Mucosa of rectum (tissue), 2 donors: ENCODE measurements around the gene DNM3.

Experiments used
- H3K27ac ChIP-seq, 2 donors: one replicate each; pipeline ENCODE4 v1.7.0; 2013; ENCODE audit warnings: inconsistent platforms in 2 of 2, low read depth in 2 of 2, low read length in 2 of 2
- H3K27me3 ChIP-seq, 2 donors: one replicate each; pipeline ENCODE4 v1.7.0; 2013; ENCODE audit warnings: low read length in 2 of 2; ENCODE audit not compliant: control insufficient read depth in 2 of 2, insufficient read depth in 2 of 2
- H3K36me3 ChIP-seq, 2 donors: one replicate each; pipeline ENCODE4 v1.7.0; 2013; ENCODE audit warnings: low read length in 2 of 2; ENCODE audit not compliant: control insufficient read depth in 2 of 2, insufficient read depth in 2 of 2
- H3K4me1 ChIP-seq, 2 donors: one replicate each; pipeline ENCODE4 v1.7.0; 2013; ENCODE audit warnings: low read length in 2 of 2, mild to moderate bottlenecking in 1 of 2; ENCODE audit not compliant: control insufficient read depth in 2 of 2, insufficient read depth in 2 of 2
- H3K4me3 ChIP-seq, 2 donors: one replicate each; pipeline ENCODE4 v1.7.0; 2013; ENCODE audit warnings: low read length in 2 of 2
- H3K9ac ChIP-seq, 2 donors: one replicate each; pipeline ENCODE4 v1.7.0; 2013; ENCODE audit warnings: low read length in 2 of 2, low read depth in 1 of 2, mild to moderate bottlenecking in 1 of 2
- H3K9me3 ChIP-seq, 2 donors: one replicate each; pipeline ENCODE4 v1.7.0; 2013; ENCODE audit warnings: low read length in 2 of 2; ENCODE audit not compliant: control insufficient read depth in 2 of 2
- donor health status: healthy.
- donor health status: Normal muscosa, but diverticular disease.

The DNM3 gene

DNA sequence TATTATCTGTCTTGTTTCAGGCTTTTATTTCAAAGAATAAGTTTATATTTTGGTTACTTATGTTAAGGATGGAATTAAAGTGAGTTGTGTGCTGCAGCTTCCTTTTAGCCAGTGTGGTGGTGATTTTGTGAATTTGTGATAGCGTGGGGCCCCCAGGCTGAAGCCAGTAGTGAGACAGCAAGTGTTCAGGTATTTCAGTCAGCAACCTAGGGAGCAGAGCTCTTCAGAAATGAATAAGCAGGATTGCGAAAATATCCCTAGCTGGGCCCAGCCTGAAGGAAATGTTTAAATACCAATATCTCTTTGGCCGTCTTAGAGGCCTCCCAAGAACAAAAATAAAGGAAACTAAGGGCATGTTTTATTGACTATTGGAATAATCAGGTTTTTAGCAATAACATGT, 428.3 kb downstream of the DNM3 start:
- H3K4me3 ChIP-seq = no peak overlapping the region
- H3K9me3 ChIP-seq = no peaks in the 10 kb centered on the region
- no peak overlapping the region for H3K27ac ChIP-seq
- no peaks in the 10 kb centered on the region for H3K27me3 ChIP-seq
- no peaks in the 10 kb centered on the region for H3K4me1 ChIP-seq
- H3K9ac ChIP-seq = no peak overlapping the region
- no peaks in the 10 kb centered on the region for H3K36me3 ChIP-seq

GRCh38 chr1:172270605-172271004, 429.3 kb downstream of the DNM3 start:
- Histone ChIP-seq H3K27ac (no peak overlapping the region), H3K36me3 (no peaks in the 10 kb centered on the region), H3K9ac (no peak overlapping the region), H3K9me3 (no peaks in the 10 kb centered on the region), H3K4me3 (no peak overlapping the region), H3K4me1 (no peaks in the 10 kb centered on the region), H3K27me3 (no peaks in the 10 kb centered on the region)

DNA sequence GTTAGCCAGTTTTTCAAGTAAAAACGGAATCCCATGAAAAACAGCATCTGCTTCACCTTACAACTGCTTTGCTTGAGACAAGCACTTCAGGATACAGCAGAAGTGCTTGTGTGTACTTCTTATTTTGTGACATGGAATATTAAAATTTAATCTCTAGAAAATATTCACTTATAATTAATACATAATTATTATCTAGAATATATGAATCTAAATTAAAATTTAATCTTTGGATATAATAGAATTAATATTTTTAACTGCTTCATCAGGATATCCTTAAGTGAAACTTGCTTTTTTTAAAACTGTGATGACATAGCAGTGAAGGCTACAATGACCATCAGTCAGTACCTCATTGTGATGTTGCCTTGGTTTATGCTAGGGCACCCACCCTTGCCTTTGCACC, 430.8 kb downstream of the DNM3 start:
- Histone ChIP-seq H3K36me3 (no peaks in the 10 kb centered on the region), H3K27ac (no peak overlapping the region), H3K4me3 (no peak overlapping the region), H3K9me3 (no peaks in the 10 kb centered on the region), H3K9ac (no peak overlapping the region), H3K4me1 (no peaks in the 10 kb centered on the region), H3K27me3 (no peaks in the 10 kb centered on the region)

GRCh38 chr1:172273647-172274396, 432.5 kb downstream of the DNM3 start:
- Histone ChIP-seq H3K9ac (no peak overlapping the region), H3K36me3 (no peaks in the 10 kb centered on the region), H3K27me3 (no peaks in the 10 kb centered on the region), H3K4me3 (no peak overlapping the region), H3K4me1 (no peaks in the 10 kb centered on the region), H3K27ac (no peak overlapping the region), H3K9me3 (no peaks in the 10 kb centered on the region)

DNA sequence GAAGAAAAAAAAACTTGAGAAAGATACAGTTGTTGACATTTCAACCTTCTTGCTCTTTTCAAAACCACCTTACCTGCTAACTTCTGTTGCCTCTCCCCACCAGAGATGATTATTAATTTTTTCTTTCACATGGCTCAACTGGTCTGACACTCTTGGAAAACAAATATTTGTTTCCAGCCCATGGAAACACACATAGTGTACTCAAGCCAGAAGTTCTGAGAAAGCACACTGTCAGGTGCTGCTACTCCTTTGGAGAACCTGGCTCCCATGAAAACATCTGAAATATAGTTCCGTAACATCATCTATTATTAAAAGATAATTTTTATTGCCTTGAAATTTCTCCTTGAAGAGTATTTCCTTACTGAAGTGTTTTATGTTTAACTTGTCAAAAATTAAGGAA, 434.2 kb downstream of the DNM3 start:
- Histone ChIP-seq H3K27me3 (no peaks in the 10 kb centered on the region), H3K4me1 (no peaks in the 10 kb centered on the region), H3K36me3 (no peaks in the 10 kb centered on the region), H3K4me3 (no peak overlapping the region), H3K27ac (no peak overlapping the region), H3K9me3 (no peaks in the 10 kb centered on the region), H3K9ac (no peak overlapping the region)

GRCh38 chr1:172276120-172276818, 435.0 kb downstream of the DNM3 start:
- no peaks in the 10 kb centered on the region for H3K9me3 ChIP-seq
- H3K27ac ChIP-seq = no peak overlapping the region
- no peak overlapping the region for H3K9ac ChIP-seq
- H3K4me3 ChIP-seq = no peak overlapping the region
- H3K4me1 ChIP-seq = no peaks in the 10 kb centered on the region
- H3K27me3 ChIP-seq = no peaks in the 10 kb centered on the region
- H3K36me3 ChIP-seq = no peaks in the 10 kb centered on the region

GRCh38 chr1:172277275-172277674, 436.0 kb downstream of the DNM3 start:
- Histone ChIP-seq H3K4me3 (no peak overlapping the region), H3K27me3 (no peaks in the 10 kb centered on the region), H3K9me3 (no peaks in the 10 kb centered on the region), H3K4me1 (no peaks in the 10 kb centered on the region), H3K27ac (no peak overlapping the region), H3K9ac (no peak overlapping the region), H3K36me3 (no peaks in the 10 kb centered on the region)

DNA sequence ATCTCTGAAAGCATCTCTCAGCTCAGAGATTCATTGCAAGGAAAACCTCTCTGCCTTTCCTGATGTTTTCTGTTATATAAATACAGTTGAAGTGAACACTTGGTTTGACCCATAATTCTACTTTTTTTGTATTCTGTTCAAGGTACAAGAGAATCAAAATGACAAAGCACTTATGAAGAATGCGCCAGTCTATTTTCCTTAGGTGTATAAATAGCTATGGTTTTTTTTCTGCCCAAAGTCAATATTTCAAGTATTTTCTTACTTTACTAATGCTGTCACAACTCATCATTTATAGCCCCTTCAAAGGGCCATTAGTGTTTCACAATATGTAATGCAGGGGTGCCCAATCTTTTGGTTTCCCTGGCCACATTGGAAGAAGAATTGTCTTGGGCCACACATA, 436.7 kb downstream of the DNM3 start:
- no peak overlapping the region for H3K4me3 ChIP-seq
- no peaks in the 10 kb centered on the region for H3K27me3 ChIP-seq
- no peak overlapping the region for H3K27ac ChIP-seq
- no peaks in the 10 kb centered on the region for H3K36me3 ChIP-seq
- H3K9me3 ChIP-seq = no peaks in the 10 kb centered on the region
- no peaks in the 10 kb centered on the region for H3K4me1 ChIP-seq
- no peak overlapping the region for H3K9ac ChIP-seq

DNA sequence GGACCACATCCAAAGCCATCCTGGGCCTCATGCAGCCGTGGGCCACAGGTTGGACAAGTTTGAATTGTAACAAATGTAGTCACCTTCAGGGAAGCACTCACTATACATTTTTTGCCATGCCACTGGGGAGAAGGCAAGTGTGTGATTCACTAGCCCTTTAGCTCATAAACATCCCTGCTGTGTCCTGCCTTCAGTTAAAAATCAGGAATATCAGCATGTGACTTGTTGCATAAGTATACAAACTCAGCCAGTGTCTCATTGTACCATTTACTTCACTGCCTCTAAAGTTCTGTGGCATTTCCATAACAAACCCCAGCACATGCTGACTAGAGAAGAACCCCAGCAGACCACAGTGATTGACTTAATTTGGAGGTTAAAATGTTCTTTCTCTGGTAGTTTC, 437.2 kb downstream of the DNM3 start:
- Histone ChIP-seq H3K27me3 (no peaks in the 10 kb centered on the region), H3K4me3 (no peak overlapping the region), H3K9ac (no peak overlapping the region), H3K27ac (no peak overlapping the region), H3K4me1 (no peaks in the 10 kb centered on the region), H3K9me3 (no peaks in the 10 kb centered on the region), H3K36me3 (no peaks in the 10 kb centered on the region)

DNA sequence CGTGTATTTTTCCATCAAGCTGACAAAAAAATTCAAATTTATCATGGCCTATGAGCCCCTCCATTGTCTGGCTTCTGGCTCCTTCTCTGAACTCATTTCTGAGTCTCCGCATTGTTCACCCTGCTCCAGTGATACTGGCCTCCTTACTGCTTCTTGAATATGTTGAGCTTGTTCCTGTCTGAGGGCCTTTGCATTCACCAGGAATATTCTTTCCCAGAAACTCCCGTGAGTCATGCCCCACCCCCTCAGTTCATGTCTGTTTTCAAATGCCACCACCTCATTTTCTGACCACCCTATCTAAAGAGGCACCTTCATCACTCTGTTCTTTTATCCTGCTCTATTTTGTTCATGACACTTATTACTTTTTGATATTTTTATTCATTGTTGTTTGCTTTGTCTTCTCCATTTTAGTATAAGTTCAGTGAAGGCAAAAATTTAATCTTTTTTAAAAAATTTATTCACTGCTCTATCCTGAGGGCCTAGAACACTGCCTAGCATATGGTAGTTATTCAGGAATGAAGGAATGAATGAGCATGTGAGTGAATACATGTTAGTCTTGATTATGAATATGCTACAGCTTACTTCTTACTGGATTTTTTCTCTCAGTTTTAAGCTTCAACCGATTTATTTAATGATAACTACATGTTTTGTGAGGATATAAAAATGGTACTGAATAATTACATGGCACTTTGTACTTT, 438.8 kb downstream of the DNM3 start:
- H3K36me3 ChIP-seq = no peaks in the 10 kb centered on the region
- no peak overlapping the region for H3K9ac ChIP-seq
- H3K4me3 ChIP-seq = no peak overlapping the region
- H3K27me3 ChIP-seq = no peaks in the 10 kb centered on the region
- no peak overlapping the region for H3K27ac ChIP-seq
- H3K4me1 ChIP-seq = no peaks in the 10 kb centered on the region
- no peaks in the 10 kb centered on the region for H3K9me3 ChIP-seq
